ENCODE results near the gene KRT9.

- TF ChIP-seq TOE1 (IDR thresholded peaks at IDR 0.05; ENCODE audit: borderline replicate concordance), result peak; percentile 40; the same call in 1 of the 2 replicates
- no peak for TF ChIP-seq TOE1 (CRISPR knock-in tag; IDR thresholded peaks at IDR 0.05; ENCODE audit: borderline replicate concordance, low read depth)
- TF ChIP-seq, protein P1, sequence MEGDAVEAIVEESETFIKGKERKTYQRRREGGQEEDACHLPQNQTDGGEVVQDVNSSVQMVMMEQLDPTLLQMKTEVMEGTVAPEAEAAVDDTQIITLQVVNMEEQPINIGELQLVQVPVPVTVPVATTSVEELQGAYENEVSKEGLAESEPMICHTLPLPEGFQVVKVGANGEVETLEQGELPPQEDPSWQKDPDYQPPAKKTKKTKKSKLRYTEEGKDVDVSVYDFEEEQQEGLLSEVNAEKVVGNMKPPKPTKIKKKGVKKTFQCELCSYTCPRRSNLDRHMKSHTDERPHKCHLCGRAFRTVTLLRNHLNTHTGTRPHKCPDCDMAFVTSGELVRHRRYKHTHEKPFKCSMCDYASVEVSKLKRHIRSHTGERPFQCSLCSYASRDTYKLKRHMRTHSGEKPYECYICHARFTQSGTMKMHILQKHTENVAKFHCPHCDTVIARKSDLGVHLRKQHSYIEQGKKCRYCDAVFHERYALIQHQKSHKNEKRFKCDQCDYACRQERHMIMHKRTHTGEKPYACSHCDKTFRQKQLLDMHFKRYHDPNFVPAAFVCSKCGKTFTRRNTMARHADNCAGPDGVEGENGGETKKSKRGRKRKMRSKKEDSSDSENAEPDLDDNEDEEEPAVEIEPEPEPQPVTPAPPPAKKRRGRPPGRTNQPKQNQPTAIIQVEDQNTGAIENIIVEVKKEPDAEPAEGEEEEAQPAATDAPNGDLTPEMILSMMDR (IDR thresholded peaks at IDR 0.05 in 2 of 3, conservative IDR thresholded peaks at IDR 0.05 in 1 of 3; ENCODE audit: insufficient read depth in 2 of 3, low read depth in 1 of 3, low read length in 3 of 3), result peak; percentile 92 to 97 (median 92)
- no peak for TF ChIP-seq ELF1 (tag; IDR thresholded peaks at IDR 0.05)
- TF ChIP-seq TAF9B (IDR thresholded peaks at IDR 0.05; ENCODE audit: partially characterized antibody), result no peak
- TF ChIP-seq TAF7 (tag; IDR thresholded peaks at IDR 0.05), result no peak
- no peak for TF ChIP-seq PHF8 (IDR thresholded peaks at IDR 0.05; ENCODE audit: borderline replicate concordance, low read length)
- TF ChIP-seq, protein P2, sequence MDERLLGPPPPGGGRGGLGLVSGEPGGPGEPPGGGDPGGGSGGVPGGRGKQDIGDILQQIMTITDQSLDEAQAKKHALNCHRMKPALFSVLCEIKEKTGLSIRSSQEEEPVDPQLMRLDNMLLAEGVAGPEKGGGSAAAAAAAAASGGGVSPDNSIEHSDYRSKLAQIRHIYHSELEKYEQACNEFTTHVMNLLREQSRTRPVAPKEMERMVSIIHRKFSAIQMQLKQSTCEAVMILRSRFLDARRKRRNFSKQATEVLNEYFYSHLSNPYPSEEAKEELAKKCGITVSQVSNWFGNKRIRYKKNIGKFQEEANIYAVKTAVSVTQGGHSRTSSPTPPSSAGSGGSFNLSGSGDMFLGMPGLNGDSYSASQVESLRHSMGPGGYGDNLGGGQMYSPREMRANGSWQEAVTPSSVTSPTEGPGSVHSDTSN (CRISPR knock-in tag; IDR thresholded peaks at IDR 0.05; ENCODE audit: low read depth), result no peak
- TF ChIP-seq, protein P2 (tag; conservative IDR thresholded peaks at IDR 0.05; ENCODE audit: low read depth), result no peak
- no peak for TF ChIP-seq ZNF274 (IDR thresholded peaks at IDR 0.05; ENCODE audit: borderline replicate concordance, low read depth, low read length)
- TF ChIP-seq STAT6 (CRISPR knock-in tag; IDR thresholded peaks at IDR 0.05), result no peak
- TF ChIP-seq NFIX (CRISPR knock-in tag; IDR thresholded peaks at IDR 0.05; ENCODE audit: low read depth), result no peak
- no peak for TF ChIP-seq NCOA6 (IDR thresholded peaks at IDR 0.05)
These were observed 7.8 kb upstream of the KRT9 start for GRCh38 chr17:41579484-41580243.
